T-helper 1 cell treated with Interleukin-12 subunit alpha and Interleukin-12 subunit beta and Interleukin-4 antibody, amounts not matched to agents 30 μg/mL and 1 μg/mL, for 36 hours (primary cell): Measurements from ENCODE around the gene VASN.

Source experiments
- H3K27ac Mint-ChIP-seq: one replicate; pipeline ENCODE4 v1.8.0; 2021; ENCODE audit warnings: mild to moderate bottlenecking, mixed read lengths
- H3K27me3 Mint-ChIP-seq: one replicate; pipeline ENCODE4 v1.8.0; 2021; ENCODE audit warnings: low read depth, mixed read lengths
- H3K36me3 Mint-ChIP-seq: one replicate; pipeline ENCODE4 v1.8.0; 2021; ENCODE audit warnings: low read depth, mixed read lengths
- H3K4me1 Mint-ChIP-seq: one replicate; pipeline ENCODE4 v1.8.0; 2021; ENCODE audit warnings: low read depth, mixed read lengths
- H3K4me3 Mint-ChIP-seq: one replicate; pipeline ENCODE4 v1.8.0; 2021; ENCODE audit warnings: mild to moderate bottlenecking, moderate library complexity, mixed read lengths
- H3K9me3 Mint-ChIP-seq: one replicate; pipeline ENCODE4 v1.8.0; 2021; ENCODE audit warnings: mixed read lengths

Gene VASN

GRCh38 chr16:4378999-4379690, 7.5 kb downstream of the VASN start:
- H3K4me1 Mint-ChIP-seq = peaks cover 2% of the 10 kb centered on the region
- H3K36me3 Mint-ChIP-seq = peaks cover 6% of the 10 kb centered on the region
- no peak overlapping the region for H3K4me3 Mint-ChIP-seq
- no peak overlapping the region for H3K27ac Mint-ChIP-seq
- H3K27me3 Mint-ChIP-seq = no peaks in the 10 kb centered on the region
- no peaks in the 10 kb centered on the region for H3K9me3 Mint-ChIP-seq

- Mint-ChIP-seq H3K36me3 (peaks cover 8% of the 10 kb centered on the region), H3K4me1 (peaks cover 2% of the 10 kb centered on the region), H3K27ac (no peak overlapping the region), H3K27me3 (no peaks in the 10 kb centered on the region), H3K4me3 (no peak overlapping the region), H3K9me3 (no peaks in the 10 kb centered on the region)
These were observed 8.7 kb downstream of the VASN start for GRCh38 chr16:4380119-4381063.

- peaks cover 13% of the 10 kb centered on the region for H3K36me3 Mint-ChIP-seq
- no peaks in the 10 kb centered on the region for H3K27me3 Mint-ChIP-seq
- no peaks in the 10 kb centered on the region for H3K9me3 Mint-ChIP-seq
- H3K4me3 Mint-ChIP-seq = no peak overlapping the region
- no peak overlapping the region for H3K27ac Mint-ChIP-seq
- H3K4me1 Mint-ChIP-seq = no peaks in the 10 kb centered on the region
These were observed 9.7 kb downstream of the VASN start for GRCh38 chr16:4381072-4381934.

DNA sequence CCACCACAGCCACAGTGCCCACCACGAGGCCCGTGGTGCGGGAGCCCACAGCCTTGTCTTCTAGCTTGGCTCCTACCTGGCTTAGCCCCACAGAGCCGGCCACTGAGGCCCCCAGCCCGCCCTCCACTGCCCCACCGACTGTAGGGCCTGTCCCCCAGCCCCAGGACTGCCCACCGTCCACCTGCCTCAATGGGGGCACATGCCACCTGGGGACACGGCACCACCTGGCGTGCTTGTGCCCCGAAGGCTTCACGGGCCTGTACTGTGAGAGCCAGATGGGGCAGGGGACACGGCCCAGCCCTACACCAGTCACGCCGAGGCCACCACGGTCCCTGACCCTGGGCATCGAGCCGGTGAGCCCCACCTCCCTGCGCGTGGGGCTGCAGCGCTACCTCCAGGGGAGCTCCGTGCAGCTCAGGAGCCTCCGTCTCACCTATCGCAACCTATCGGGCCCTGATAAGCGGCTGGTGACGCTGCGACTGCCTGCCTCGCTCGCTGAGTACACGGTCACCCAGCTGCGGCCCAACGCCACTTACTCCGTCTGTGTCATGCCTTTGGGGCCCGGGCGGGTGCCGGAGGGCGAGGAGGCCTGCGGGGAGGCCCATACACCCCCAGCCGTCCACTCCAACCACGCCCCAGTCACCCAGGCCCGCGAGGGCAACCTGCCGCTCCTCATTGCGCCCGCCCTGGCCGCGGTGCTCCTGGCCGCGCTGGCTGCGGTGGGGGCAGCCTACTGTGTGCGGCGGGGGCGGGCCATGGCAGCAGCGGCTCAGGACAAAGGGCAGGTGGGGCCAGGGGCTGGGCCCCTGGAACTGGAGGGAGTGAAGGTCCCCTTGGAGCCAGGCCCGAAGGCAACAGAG, 10.5 kb downstream of the VASN start:
- Mint-ChIP-seq H3K9me3 (no peaks in the 10 kb centered on the region), H3K27me3 (no peaks in the 10 kb centered on the region), H3K4me1 (no peaks in the 10 kb centered on the region), H3K4me3 (no peak overlapping the region), H3K27ac (no peak overlapping the region), H3K36me3 (peaks cover 13% of the 10 kb centered on the region)

DNA sequence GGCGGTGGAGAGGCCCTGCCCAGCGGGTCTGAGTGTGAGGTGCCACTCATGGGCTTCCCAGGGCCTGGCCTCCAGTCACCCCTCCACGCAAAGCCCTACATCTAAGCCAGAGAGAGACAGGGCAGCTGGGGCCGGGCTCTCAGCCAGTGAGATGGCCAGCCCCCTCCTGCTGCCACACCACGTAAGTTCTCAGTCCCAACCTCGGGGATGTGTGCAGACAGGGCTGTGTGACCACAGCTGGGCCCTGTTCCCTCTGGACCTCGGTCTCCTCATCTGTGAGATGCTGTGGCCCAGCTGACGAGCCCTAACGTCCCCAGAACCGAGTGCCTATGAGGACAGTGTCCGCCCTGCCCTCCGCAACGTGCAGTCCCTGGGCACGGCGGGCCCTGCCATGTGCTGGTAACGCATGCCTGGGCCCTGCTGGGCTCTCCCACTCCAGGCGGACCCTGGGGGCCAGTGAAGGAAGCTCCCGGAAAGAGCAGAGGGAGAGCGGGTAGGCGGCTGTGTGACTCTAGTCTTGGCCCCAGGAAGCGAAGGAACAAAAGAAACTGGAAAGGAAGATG, 11.2 kb downstream of the VASN start:
- peaks cover 11% of the 10 kb centered on the region for H3K36me3 Mint-ChIP-seq
- no peak overlapping the region for H3K4me3 Mint-ChIP-seq
- H3K4me1 Mint-ChIP-seq = no peaks in the 10 kb centered on the region
- H3K27me3 Mint-ChIP-seq = no peaks in the 10 kb centered on the region
- H3K9me3 Mint-ChIP-seq = no peaks in the 10 kb centered on the region
- no peak overlapping the region for H3K27ac Mint-ChIP-seq

DNA sequence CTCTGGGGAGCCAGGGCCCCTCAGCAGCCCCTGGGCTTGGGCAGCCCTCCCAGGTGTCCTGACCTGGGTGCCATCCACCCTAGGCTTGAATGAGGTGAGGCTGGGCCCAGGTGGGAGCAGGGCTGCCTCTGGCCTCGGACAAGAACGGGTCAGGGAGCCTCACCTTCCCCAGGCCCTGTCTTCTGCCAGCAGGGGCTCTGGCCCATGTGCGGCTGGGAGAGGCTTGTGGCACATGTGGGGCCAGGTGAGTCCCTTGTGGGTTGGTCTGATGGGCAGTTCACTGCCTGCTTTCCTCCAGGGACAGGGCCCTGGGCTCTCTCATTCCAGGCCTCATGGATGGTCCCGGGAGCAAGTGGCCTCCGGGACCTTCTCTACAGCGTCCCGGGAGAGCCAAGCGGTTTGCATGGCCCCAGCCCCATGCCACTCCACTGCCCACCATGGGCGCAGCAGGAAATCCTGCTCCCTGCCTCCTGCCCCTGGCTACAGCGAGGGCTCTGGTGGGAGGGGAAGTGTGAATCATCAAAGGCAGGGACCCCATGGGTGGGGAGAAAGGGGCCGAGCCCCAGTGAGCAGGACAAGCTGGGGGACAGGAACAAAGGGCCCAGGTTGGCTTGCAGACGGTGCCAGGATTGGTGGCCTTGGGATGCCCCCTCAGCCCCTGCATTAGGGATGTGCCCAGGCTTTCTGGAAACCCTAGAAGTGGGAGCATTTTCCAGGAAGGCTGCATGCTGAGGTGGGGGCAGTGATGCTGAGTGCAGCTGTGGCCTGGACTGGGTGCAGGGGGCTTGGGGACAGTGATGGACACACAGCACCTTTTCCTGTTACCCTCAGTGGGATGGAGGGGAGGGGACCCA, 12.2 kb downstream of the VASN start:
- Mint-ChIP-seq H3K27me3 (no peaks in the 10 kb centered on the region), H3K4me3 (no peak overlapping the region), H3K27ac (no peak overlapping the region), H3K36me3 (peaks cover 10% of the 10 kb centered on the region), H3K9me3 (no peaks in the 10 kb centered on the region), H3K4me1 (no peaks in the 10 kb centered on the region)

- H3K9me3 Mint-ChIP-seq = no peaks in the 10 kb centered on the region
- no peak overlapping the region for H3K27ac Mint-ChIP-seq
- peaks cover 10% of the 10 kb centered on the region for H3K36me3 Mint-ChIP-seq
These were observed 12.9 kb downstream of the VASN start for GRCh38 chr16:4384509-4384942.

DNA sequence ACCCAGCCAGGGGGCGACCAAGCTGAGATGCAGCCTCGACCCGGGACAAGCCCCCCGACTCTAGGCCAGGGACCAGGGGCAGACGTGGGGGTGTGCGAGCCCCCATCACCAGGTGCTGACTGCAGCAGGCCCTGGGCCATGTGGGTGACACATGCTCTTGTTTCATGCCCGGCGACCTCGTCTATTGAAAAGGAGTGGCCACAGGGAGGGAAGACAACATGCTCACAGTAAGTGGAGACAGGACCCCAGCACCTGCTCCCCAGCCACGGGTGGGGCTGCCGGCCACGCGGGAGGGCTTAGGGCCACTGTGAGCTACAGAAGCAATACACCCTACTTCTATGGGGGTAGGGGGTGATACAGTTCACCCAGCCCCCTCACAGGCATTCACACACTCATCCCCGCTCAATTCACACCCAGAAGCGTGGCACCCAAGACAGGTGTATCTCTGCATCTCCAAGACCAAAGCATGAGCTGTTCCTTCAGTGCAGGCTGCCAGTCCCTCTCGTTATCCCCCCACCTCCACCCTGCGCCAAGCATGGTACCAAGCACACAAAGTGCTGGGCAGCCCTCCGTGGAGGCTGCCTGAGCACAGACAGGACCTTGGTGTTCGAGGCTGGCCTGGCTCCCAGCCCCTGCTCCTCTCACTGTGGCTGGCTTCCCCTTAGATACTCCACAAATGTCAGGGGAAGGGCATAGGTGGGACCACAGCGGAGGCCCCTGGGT, 13.6 kb downstream of the VASN start:
- peak overlapping the region; percentile 15 for H3K27ac Mint-ChIP-seq
- H3K9me3 Mint-ChIP-seq = no peaks in the 10 kb centered on the region
- peaks cover 10% of the 10 kb centered on the region for H3K36me3 Mint-ChIP-seq
- no peak overlapping the region for H3K4me3 Mint-ChIP-seq
- no peaks in the 10 kb centered on the region for H3K27me3 Mint-ChIP-seq
- H3K4me1 Mint-ChIP-seq = no peaks in the 10 kb centered on the region

More at GRCh38 chr16:4384509-4384942, 12.9 kb downstream of the VASN start:
- no peak overlapping the region for H3K4me3 Mint-ChIP-seq
- no peaks in the 10 kb centered on the region for H3K27me3 Mint-ChIP-seq
- no peaks in the 10 kb centered on the region for H3K4me1 Mint-ChIP-seq

GRCh38 chr16:4385789-4386450, 14.3 kb downstream of the VASN start:
- Mint-ChIP-seq H3K4me1 (no peaks in the 10 kb centered on the region), H3K36me3 (peaks cover 10% of the 10 kb centered on the region), H3K4me3 (no peak overlapping the region), H3K9me3 (no peaks in the 10 kb centered on the region), H3K27me3 (no peaks in the 10 kb centered on the region), H3K27ac (no peak overlapping the region)

- H3K27ac Mint-ChIP-seq = no peak overlapping the region
- no peak overlapping the region for H3K4me3 Mint-ChIP-seq
- H3K36me3 Mint-ChIP-seq = peaks cover 10% of the 10 kb centered on the region
- no peaks in the 10 kb centered on the region for H3K9me3 Mint-ChIP-seq
- no peaks in the 10 kb centered on the region for H3K4me1 Mint-ChIP-seq
- H3K27me3 Mint-ChIP-seq = no peaks in the 10 kb centered on the region
These were observed 14.8 kb downstream of the VASN start for GRCh38 chr16:4386451-4386805.

DNA sequence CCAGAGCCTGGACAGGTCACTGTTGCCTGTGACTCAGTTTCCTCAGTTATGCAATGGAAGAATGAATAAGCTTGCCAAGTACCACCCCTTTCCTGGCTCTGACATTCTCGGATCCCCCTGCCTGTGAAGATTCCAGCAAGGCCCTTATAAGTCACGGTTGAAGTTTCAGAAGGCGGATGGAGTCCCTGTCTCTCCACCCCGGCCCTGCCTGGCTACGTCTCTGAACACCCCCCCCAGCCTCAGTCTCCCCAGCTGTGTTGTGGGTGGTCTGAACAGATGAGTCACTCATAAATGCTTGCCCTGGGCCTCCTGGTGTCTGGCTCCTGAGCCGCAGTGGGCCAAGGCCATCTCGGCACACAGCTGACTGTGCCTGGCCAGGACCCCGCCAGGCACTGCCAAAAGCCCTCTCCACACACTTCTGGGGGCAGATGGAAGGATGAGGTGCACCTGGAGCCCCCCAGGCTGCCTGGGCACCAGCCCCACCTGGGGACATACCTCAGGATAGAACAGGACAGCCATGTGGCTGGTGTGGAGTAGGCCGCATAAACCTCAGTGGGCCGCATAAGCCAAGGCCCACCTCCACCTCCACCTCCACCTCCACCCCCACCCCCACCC, 15.4 kb downstream of the VASN start:
- Mint-ChIP-seq H3K27ac (no peak overlapping the region), H3K4me1 (no peaks in the 10 kb centered on the region), H3K4me3 (no peak overlapping the region), H3K27me3 (no peaks in the 10 kb centered on the region), H3K36me3 (peaks cover 10% of the 10 kb centered on the region), H3K9me3 (no peaks in the 10 kb centered on the region)

- Mint-ChIP-seq H3K9me3 (no peaks in the 10 kb centered on the region), H3K4me3 (no peak overlapping the region), H3K36me3 (peaks cover 13% of the 10 kb centered on the region), H3K27me3 (no peaks in the 10 kb centered on the region), H3K27ac (no peak overlapping the region), H3K4me1 (no peaks in the 10 kb centered on the region)
These were observed 16.1 kb downstream of the VASN start for GRCh38 chr16:4387781-4388180.
